OCI-LY1 (cell line): ENCODE measurements around the gene ADARB2.

Experiments used
- H2AFZ ChIP-seq: fragments of 200-600 bp; sonication (generic), shearing (Covaris generic); 2 replicates; pipeline ENCODE4 v1.6.0; 2014; ENCODE audit warnings: antibody characterized with exemption, mild to moderate bottlenecking, low read length
- H3F3A ChIP-seq: fragments of 200-600 bp; sonication (generic), shearing (Covaris generic); 2 replicates; pipeline ENCODE4 v1.6.0; 2014; ENCODE audit warnings: mild to moderate bottlenecking, antibody characterized with exemption, low read length, moderate library complexity; ENCODE audit not compliant: insufficient read depth
- H3K27ac ChIP-seq: fragments of 200-600 bp; sonication (generic); 2 replicates; pipeline ENCODE4 v1.5.1; 2014; ENCODE audit warnings: low read length, mixed run types, mild to moderate bottlenecking, low read depth; ENCODE audit not compliant: poor library complexity, severe bottlenecking
- H3K27me3 ChIP-seq: fragments of 200-600 bp; sonication (generic); 2 replicates; pipeline ENCODE4 v1.6.0; 2014; ENCODE audit warnings: antibody characterized with exemption, mild to moderate bottlenecking, low read length, moderate library complexity; ENCODE audit not compliant: insufficient read depth
- H3K36me3 ChIP-seq: fragments of 200-600 bp; sonication (generic); 2 replicates; pipeline ENCODE4 v1.6.1; 2014; ENCODE audit warnings: mild to moderate bottlenecking, antibody characterized with exemption, low read length, moderate library complexity, mixed read lengths; ENCODE audit not compliant: insufficient read depth
- H3K4me1 ChIP-seq: fragments of 200-600 bp; sonication (generic); 2 replicates; pipeline ENCODE4 v1.5.1; 2014; ENCODE audit warnings: mild to moderate bottlenecking, low read length, moderate library complexity; ENCODE audit not compliant: insufficient read depth, severe bottlenecking
- H3K4me2 ChIP-seq: fragments of 200-600 bp; sonication (generic), shearing (Covaris generic); 2 replicates; pipeline ENCODE4 v1.6.1; 2014; ENCODE audit warnings: low read length
- H3K4me3 ChIP-seq: fragments of 200-600 bp; sonication (generic); 2 replicates; pipeline ENCODE4 v1.5.1; 2014; ENCODE audit warnings: low read length, low read depth, mild to moderate bottlenecking, mixed read lengths; ENCODE audit not compliant: poor library complexity, severe bottlenecking
- H3K79me2 ChIP-seq: fragments of 200-600 bp; shearing (Covaris generic); 2 replicates; pipeline ENCODE4 v1.6.1; 2016; ENCODE audit warnings: mixed run types, low read length, mixed read lengths; ENCODE audit not compliant: insufficient read depth
- H3K9ac ChIP-seq: fragments of 200-600 bp; sonication (generic), shearing (Covaris generic); 2 replicates; pipeline ENCODE4 v1.6.1; 2014; ENCODE audit warnings: mild to moderate bottlenecking, low read length, mixed read lengths
- H3K9me2 ChIP-seq: fragments of 200-600 bp; sonication (generic), shearing (Covaris generic); 2 replicates; pipeline ENCODE4 v1.6.1; 2014; ENCODE audit warnings: low read depth, mild to moderate bottlenecking, low read length, mixed read lengths
- H3K9me3 ChIP-seq: fragments of 200-600 bp; shearing (Covaris generic); 2 replicates; pipeline ENCODE4 v1.6.1; 2014; ENCODE audit warnings: low read length, mixed read lengths
- H4K20me1 ChIP-seq: fragments of 200-600 bp; sonication (generic), shearing (Covaris generic); 2 replicates; pipeline ENCODE4 v1.6.0; 2016; ENCODE audit warnings: mild to moderate bottlenecking, low read length; ENCODE audit not compliant: insufficient read depth
- EZH2 ChIP-seq: fragments of 200-600 bp; sonication (generic), shearing (Covaris generic); IDR thresholded peaks from 2 replicates; pipeline ENCODE4 v1.8.0; 2017; ENCODE audit warnings: borderline replicate concordance, mixed run types, mild to moderate bottlenecking, antibody characterized with exemption, low read length, moderate library complexity, mixed read lengths
- TF ChIP-seq, protein P1 (sequence below): fragments of 200-600 bp; sonication (generic), shearing (Covaris generic); IDR thresholded peaks from 2 replicates; pipeline ENCODE4 v1.5.1; 2017; ENCODE audit warnings: mild to moderate bottlenecking, antibody characterized with exemption, low read length, moderate library complexity, mixed read lengths

ADARB2 gene

DNA sequence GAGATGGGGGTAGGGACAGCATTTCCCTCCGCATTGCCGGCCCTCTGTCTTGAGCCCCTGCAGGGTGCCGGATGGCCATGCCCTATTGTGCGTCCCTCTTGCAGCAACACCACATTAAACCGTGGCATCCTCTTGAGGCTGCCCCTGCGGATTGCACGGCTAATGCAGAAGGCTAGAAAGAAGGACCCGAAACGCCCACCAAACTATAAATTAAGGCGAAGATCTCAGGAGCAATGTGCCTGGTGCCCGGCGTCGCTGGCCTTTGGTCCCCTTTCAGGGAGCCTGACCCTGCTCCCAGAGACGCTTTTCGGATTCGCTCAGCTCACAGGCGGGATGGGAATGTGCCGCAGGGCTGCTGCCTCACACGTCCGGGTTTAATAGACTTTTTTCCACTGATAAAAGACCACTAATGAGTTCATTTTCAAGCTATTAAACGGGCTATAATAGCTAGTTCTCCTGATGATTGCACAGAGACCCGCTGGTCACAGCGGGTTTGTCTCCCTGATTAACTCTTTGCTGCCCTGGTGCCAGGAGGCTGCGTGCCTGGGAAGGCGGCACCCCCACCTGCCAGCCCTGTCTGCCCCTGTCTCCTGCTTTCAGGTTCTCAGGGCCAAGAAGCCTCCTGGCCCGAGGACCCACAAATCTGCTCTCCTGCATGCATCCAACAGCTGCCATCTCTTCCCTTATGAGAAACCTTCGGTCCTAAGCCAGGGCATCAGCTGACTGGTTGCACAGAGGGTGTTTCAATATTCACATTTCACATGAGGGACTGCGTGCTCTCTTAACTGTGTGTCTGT, 128.3 kb downstream of the ADARB2 start:
- H3K9me3 ChIP-seq, result no peaks in the 10 kb centered on the region
- no peaks in the 10 kb centered on the region for H4K20me1 ChIP-seq
- no peak overlapping the region for H2AFZ ChIP-seq
- H3K27me3 ChIP-seq, result no peaks in the 10 kb centered on the region; the same call in 1 of the 2 replicates
- no peaks in the 10 kb centered on the region; the same call in 1 of the 2 replicates for H3K36me3 ChIP-seq
- TF ChIP-seq, protein P1, sequence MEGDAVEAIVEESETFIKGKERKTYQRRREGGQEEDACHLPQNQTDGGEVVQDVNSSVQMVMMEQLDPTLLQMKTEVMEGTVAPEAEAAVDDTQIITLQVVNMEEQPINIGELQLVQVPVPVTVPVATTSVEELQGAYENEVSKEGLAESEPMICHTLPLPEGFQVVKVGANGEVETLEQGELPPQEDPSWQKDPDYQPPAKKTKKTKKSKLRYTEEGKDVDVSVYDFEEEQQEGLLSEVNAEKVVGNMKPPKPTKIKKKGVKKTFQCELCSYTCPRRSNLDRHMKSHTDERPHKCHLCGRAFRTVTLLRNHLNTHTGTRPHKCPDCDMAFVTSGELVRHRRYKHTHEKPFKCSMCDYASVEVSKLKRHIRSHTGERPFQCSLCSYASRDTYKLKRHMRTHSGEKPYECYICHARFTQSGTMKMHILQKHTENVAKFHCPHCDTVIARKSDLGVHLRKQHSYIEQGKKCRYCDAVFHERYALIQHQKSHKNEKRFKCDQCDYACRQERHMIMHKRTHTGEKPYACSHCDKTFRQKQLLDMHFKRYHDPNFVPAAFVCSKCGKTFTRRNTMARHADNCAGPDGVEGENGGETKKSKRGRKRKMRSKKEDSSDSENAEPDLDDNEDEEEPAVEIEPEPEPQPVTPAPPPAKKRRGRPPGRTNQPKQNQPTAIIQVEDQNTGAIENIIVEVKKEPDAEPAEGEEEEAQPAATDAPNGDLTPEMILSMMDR, result no peak
- TF ChIP-seq EZH2, result no peak
- H3F3A ChIP-seq, result no peaks in the 10 kb centered on the region
- H3K79me2 ChIP-seq, result no peaks in the 10 kb centered on the region
- no peak overlapping the region for H3K27ac ChIP-seq
- H3K4me2 ChIP-seq, result peak overlapping the region; percentile 12; the same call in 1 of the 2 replicates
- no peaks in the 10 kb centered on the region for H3K9me2 ChIP-seq
- H3K4me1 ChIP-seq, result peaks cover 10% of the 10 kb centered on the region
- no peak overlapping the region for H3K9ac ChIP-seq
- no peak overlapping the region for H3K4me3 ChIP-seq

DNA sequence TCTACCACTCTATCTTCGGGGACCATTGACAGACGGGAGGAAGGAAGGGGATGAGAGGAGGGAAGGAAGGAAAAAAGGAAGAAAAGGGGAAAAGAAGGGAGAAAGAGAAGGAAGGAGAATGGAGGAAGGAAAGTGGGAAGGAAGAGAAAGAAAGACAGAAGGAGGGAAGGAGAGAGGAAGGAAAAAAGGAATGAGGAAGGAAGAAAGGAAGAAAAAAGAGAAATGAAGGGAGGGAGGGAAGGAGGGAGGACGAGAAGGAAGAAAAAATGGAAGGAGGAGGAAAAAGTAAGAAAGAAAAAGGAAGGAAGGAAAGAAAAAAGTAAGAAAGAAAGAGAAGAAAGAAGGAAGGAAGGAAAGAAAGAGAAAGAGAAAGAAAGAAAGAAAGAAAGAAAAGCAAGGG, 128.9 kb downstream of the ADARB2 start:
- no peaks in the 10 kb centered on the region for H3K36me3 ChIP-seq
- no peaks in the 10 kb centered on the region for H3F3A ChIP-seq
- no peak overlapping the region for H3K27ac ChIP-seq
- no peak overlapping the region for H2AFZ ChIP-seq
- H3K9ac ChIP-seq, result no peak overlapping the region
- no peaks in the 10 kb centered on the region for H3K79me2 ChIP-seq
- no peaks in the 10 kb centered on the region for H3K9me2 ChIP-seq
- H3K9me3 ChIP-seq, result no peaks in the 10 kb centered on the region
- TF ChIP-seq EZH2, result no peak
- TF ChIP-seq, protein P1, result no peak
- H3K4me1 ChIP-seq, result peaks cover 10% of the 10 kb centered on the region
- no peak overlapping the region for H3K4me2 ChIP-seq
- no peaks in the 10 kb centered on the region for H4K20me1 ChIP-seq
- no peak overlapping the region for H3K4me3 ChIP-seq
- no peaks in the 10 kb centered on the region; the same call in 1 of the 2 replicates for H3K27me3 ChIP-seq

DNA sequence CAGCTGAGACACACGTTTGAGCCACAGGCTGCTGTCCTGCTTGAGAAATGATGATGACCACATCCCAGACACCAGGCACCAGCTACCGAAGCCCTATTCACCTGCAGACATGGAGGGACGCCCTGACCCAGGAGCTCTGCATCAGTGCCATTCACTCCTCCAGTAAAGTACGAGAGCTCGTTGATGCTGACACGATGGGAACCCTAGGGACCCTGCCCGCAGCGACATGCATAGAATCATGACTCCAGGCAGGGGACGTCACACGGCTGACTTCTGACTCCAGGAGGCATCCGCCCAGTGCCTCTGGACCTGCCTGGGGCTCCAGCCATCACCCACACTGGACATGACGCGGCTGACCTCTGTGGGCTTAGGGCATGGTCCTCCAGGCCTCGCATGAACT, 129.9 kb downstream of the ADARB2 start:
- Histone ChIP-seq H3K79me2 (no peaks in the 10 kb centered on the region), H3K9me3 (no peaks in the 10 kb centered on the region), H3K27ac (no peak overlapping the region), H3F3A (no peaks in the 10 kb centered on the region), H3K36me3 (no peaks in the 10 kb centered on the region), H3K4me2 (no peak overlapping the region), H3K9ac (no peak overlapping the region), H3K9me2 (no peaks in the 10 kb centered on the region), H4K20me1 (no peaks in the 10 kb centered on the region), H3K4me3 (no peak overlapping the region), H3K4me1 (peaks cover 10% of the 10 kb centered on the region), H3K27me3 (no peaks in the 10 kb centered on the region), H2AFZ (no peak overlapping the region)
- no peak for TF ChIP-seq EZH2
- TF ChIP-seq, protein P1, result no peak
